B cell (primary cell): Measurements from ENCODE around the gene MXRA8.

Source experiments
- EZH2 ChIP-seq: IDR thresholded peaks from 2 replicates; pipeline ENCODE4 v1.6.1; 2012; ENCODE audit warnings: borderline replicate concordance, low read depth, mild to moderate bottlenecking, moderate library complexity, low read length; ENCODE audit not compliant: insufficient read depth, poor library complexity, severe bottlenecking
- TF ChIP-seq, protein P1 (sequence below): fragments of 200-600 bp; IDR thresholded peaks from one replicate; pipeline ENCODE4 v1.8.0; 2022; ENCODE audit warnings: antibody characterized with exemption, mild to moderate bottlenecking

DNA sequence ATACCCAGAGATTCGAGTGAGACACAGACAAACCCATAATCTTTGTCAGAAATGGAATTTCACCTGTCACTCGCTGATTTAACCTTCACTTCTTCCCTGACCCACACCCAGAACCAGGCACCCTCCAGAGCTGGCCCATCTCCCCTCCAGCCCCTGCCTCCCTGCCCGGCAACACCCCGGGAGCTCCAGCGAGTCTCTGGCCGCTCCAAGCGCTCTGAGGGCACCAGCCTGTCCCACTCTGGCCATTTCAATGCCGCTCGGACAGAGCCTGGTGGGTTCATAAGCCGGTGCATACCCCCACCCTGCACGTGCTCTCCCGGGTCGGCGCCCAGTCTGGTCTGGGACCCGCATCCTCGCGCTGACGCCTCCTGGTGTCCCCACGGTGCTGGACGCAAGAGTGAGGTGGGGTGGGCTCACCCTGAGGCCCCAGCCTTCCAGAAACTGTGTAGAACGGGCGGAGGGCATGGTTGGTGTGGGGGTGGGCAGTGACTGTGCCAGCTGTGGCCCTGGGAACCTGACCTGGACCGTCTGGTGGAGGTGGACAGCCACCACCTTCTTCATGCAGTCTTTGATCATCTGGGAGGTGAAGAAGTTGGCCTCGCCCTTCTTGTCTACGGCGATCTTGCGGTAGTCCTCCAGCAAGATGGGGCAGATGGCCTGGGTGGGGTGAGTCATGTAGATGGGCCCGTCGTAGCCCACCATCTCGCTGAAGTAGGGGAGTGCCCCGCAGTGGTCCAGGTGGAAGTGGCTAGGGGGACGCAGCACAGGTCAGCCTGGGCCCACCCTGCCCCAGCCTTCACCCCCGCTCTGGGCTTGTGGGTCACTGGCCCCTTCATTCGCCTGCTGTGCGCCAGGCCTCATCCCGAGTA lies 39.3 kb downstream of the MXRA8 start:
- TF ChIP-seq, protein P1, sequence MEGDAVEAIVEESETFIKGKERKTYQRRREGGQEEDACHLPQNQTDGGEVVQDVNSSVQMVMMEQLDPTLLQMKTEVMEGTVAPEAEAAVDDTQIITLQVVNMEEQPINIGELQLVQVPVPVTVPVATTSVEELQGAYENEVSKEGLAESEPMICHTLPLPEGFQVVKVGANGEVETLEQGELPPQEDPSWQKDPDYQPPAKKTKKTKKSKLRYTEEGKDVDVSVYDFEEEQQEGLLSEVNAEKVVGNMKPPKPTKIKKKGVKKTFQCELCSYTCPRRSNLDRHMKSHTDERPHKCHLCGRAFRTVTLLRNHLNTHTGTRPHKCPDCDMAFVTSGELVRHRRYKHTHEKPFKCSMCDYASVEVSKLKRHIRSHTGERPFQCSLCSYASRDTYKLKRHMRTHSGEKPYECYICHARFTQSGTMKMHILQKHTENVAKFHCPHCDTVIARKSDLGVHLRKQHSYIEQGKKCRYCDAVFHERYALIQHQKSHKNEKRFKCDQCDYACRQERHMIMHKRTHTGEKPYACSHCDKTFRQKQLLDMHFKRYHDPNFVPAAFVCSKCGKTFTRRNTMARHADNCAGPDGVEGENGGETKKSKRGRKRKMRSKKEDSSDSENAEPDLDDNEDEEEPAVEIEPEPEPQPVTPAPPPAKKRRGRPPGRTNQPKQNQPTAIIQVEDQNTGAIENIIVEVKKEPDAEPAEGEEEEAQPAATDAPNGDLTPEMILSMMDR, result no peak
- TF ChIP-seq EZH2, result no peak
